GM19099 (cell line): ENCODE measurements around the gene MDN1.

Experiments used
- POLR2A ChIP-seq: IDR thresholded peaks from 3 replicates; pipeline ENCODE4 v1.6.1; 2011; ENCODE audit warnings: low read depth; ENCODE audit not compliant: insufficient read length; ENCODE audit errors: extremely low read depth

MDN1 gene

GRCh38 chr6:89685311-89685710 lies 134.3 kb downstream of the MDN1 start:
- no peak for TF ChIP-seq POLR2A

- no peak for TF ChIP-seq POLR2A
Observed at GRCh38 chr6:89682991-89683390, 136.6 kb downstream of the MDN1 start.

GRCh38 chr6:89681983-89682564 lies 137.5 kb downstream of the MDN1 start:
- TF ChIP-seq POLR2A = no peak

- no peak for TF ChIP-seq POLR2A
Observed at GRCh38 chr6:89680551-89680950, 139.0 kb downstream of the MDN1 start.

GRCh38 chr6:89680150-89680549 lies 139.4 kb downstream of the MDN1 start:
- no peak for TF ChIP-seq POLR2A

- no peak for TF ChIP-seq POLR2A
Observed at GRCh38 chr6:89679215-89680120, 140.1 kb downstream of the MDN1 start.

- TF ChIP-seq POLR2A = no peak
Observed at GRCh38 chr6:89678531-89678930, 141.1 kb downstream of the MDN1 start.

- TF ChIP-seq POLR2A = no peak
Observed at GRCh38 chr6:89675949-89676748, 143.4 kb downstream of the MDN1 start.

- no peak for TF ChIP-seq POLR2A
Observed at GRCh38 chr6:89670935-89671565, 148.5 kb downstream of the MDN1 start.

- no peak for TF ChIP-seq POLR2A
Observed at GRCh38 chr6:89669002-89669401, 150.6 kb downstream of the MDN1 start.

GRCh38 chr6:89667872-89668556 lies 151.6 kb downstream of the MDN1 start:
- no peak for TF ChIP-seq POLR2A

GRCh38 chr6:89662659-89663223 lies 156.9 kb downstream of the MDN1 start:
- no peak for TF ChIP-seq POLR2A

GRCh38 chr6:89661559-89661958 lies 158.0 kb downstream of the MDN1 start:
- TF ChIP-seq POLR2A = no peak

GRCh38 chr6:89660981-89661380 lies 158.6 kb downstream of the MDN1 start:
- TF ChIP-seq POLR2A = no peak
